Activated naive CD4-positive, alpha-beta T cell treated with anti-CD3 and anti-CD28 coated beads, Interleukin-2, amount 10 ng/mL, durations not matched to agents 7 days and 5 days (primary cell): ENCODE measurements around the gene NOL9.
"Not testable (repeated sequence)": the region's sequence is repeated elsewhere in the genome, so short reads cannot be mapped to it uniquely, and the experiment has no call there.

Experiments
- CTCF ChIA-PET: fragments of 350-600 bp; sonication (Branson Sonifier 250); formaldehyde crosslinking; loops from one replicate; lab custom pipeline; 2021; ENCODE audit warnings: antibody characterized with exemption; lab: Charles Lee
- DNase-seq: peaks from one replicate; pipeline ENCODE4 v3.0.0-alpha.2; 2020
- H3K27ac Mint-ChIP-seq: one replicate; pipeline ENCODE4 v1.8.0; 2021; ENCODE audit warnings: mild to moderate bottlenecking, moderate library complexity, mixed read lengths
- H3K27me3 Mint-ChIP-seq: one replicate; pipeline ENCODE4 v1.8.0; 2021; ENCODE audit warnings: mild to moderate bottlenecking, mixed read lengths
- H3K36me3 Mint-ChIP-seq: one replicate; pipeline ENCODE4 v1.8.0; 2021; ENCODE audit warnings: mixed read lengths
- H3K4me1 Mint-ChIP-seq: one replicate; pipeline ENCODE4 v1.8.0; 2021; ENCODE audit warnings: mixed read lengths
- H3K4me3 Mint-ChIP-seq: one replicate; pipeline ENCODE4 v1.8.0; 2021; ENCODE audit warnings: mild to moderate bottlenecking, moderate library complexity, mixed read lengths
- H3K9me3 Mint-ChIP-seq: one replicate; pipeline ENCODE4 v1.8.0; 2021; ENCODE audit warnings: mixed read lengths

Gene NOL9

GRCh38 chr1:6495041-6495441 is 59.3 kb downstream of the NOL9 start:
- H3K27me3 Mint-ChIP-seq: peaks cover 44% of the 10 kb centered on the region
- H3K4me1 Mint-ChIP-seq: peaks cover 44% of the 10 kb centered on the region
- no peaks in the 10 kb centered on the region for H3K36me3 Mint-ChIP-seq
- CTCF ChIA-PET: interaction anchor here (1.4 to 1.7 kb wide), 2 partner anchors 72 to 152 kb away, joined by 4 read pairs; no protein-coding TSS in a partner anchor
- H3K27ac Mint-ChIP-seq: no peak overlapping the region
- H3K4me3 Mint-ChIP-seq: no peak overlapping the region
- H3K9me3 Mint-ChIP-seq: no peaks in the 10 kb centered on the region
- DNase-seq: no peak

DNA sequence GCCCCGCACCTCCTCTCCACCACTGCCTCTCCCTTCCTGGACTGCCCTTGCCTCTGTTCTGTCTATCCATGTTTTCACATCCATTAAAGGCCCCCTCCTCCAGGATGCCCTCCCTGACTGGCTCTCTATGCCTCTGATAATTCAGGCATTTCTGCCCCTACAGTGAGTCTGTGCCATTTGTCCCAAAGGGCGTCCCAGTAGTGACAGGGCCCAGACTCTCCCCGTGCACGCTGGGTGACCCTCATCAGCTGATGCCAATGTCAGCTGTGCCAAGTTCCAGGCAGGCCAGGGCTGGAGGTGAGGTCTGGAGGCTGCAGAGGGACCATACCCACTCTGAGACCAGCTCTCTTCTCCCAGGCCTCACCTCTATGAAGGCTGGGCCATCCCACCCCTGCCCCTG is 59.7 kb downstream of the NOL9 start:
- peaks cover 44% of the 10 kb centered on the region for H3K4me1 Mint-ChIP-seq
- H3K4me3 Mint-ChIP-seq: no peak overlapping the region
- no peaks in the 10 kb centered on the region for H3K36me3 Mint-ChIP-seq
- CTCF ChIA-PET: interaction anchor here (1.4 to 1.7 kb wide), 2 partner anchors 71 to 152 kb away, joined by 4 read pairs; no protein-coding TSS in a partner anchor
- no peaks in the 10 kb centered on the region for H3K9me3 Mint-ChIP-seq
- no peak overlapping the region for H3K27ac Mint-ChIP-seq
- DNase-seq: no peak
- H3K27me3 Mint-ChIP-seq: peaks cover 41% of the 10 kb centered on the region

GRCh38 chr1:6493834-6494223 is 60.5 kb downstream of the NOL9 start:
- not testable (repeated sequence) for DNase-seq
- CTCF ChIA-PET: interaction anchor here (0.7 kb wide), 1 partner anchor 66 kb away, joined by 3 read pairs; no protein-coding TSS in a partner anchor

DNA sequence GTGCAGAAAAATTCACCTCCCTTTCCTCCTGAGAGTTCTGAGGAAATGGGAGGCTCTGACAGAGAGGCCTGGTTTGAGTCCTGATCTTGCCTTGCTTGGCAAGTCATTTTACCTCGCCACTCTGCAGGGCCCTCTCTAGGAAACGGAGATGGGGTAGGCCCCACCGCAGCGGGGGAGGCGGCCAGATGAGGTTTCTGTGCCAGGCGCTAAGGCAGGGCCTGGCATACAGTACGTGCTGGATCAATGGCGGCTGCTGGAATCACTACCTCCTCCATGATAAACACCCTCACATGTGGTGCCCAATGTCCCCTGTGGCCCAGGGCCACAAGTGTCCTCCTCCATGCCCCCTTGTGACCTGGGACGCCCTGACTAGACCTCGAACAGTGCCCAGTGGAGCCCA is 62.3 kb downstream of the NOL9 start:
- CTCF ChIA-PET: interaction anchor here (0.9 to 1.9 kb wide), 4 partner anchors 63 to 154 kb away, joined by 3 to 6 read pairs (median 3); partner anchors contain the start of genes NOL9 and TAS1R1
- H3K4me1 Mint-ChIP-seq: peaks cover 36% of the 10 kb centered on the region
- no peak for DNase-seq
- H3K36me3 Mint-ChIP-seq: no peaks in the 10 kb centered on the region
- peaks cover 33% of the 10 kb centered on the region for H3K27me3 Mint-ChIP-seq
- no peaks in the 10 kb centered on the region for H3K9me3 Mint-ChIP-seq
- no peak overlapping the region for H3K27ac Mint-ChIP-seq
- H3K4me3 Mint-ChIP-seq: peak overlapping the region; percentile 74

More at GRCh38 chr1:6493834-6494223, 60.5 kb downstream of the NOL9 start:
- H3K4me3 Mint-ChIP-seq, H3K27ac Mint-ChIP-seq, H3K36me3 Mint-ChIP-seq, H3K9me3 Mint-ChIP-seq: not testable (repeated sequence)
- Mint-ChIP-seq H3K27me3 (peaks cover 33% of the 10 kb centered on the region), H3K4me1 (peaks cover 44% of the 10 kb centered on the region)

DNA sequence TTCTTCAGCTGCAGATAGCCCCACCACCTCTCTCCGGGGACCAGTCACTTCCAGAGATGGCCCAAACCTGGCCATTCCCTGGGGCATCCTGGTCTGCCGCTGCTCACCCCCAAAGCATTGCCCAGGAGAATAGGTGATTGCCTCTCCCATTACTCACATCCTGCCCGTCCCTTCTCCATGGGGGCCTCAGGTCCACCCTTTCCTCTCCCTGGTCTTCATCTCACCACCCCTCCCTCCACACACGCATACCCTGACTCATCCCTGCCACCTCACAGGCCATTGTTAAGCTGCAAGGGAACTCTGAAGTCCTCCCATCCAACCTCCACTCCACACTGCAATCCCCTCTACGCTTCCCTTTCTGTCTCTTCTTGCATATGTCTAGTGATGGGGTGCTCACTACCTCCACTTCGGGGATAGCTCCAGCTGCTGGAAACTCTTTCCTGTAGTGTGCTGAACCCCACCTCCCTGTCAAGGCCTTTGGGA is 62.8 kb downstream of the NOL9 start, which contains the start of gene PLEKHG5:
TSS of gene PLEKHG5 (minus strand) at position 188 of the 483 bp plus-strand sequence. CDS start 14,096 bp downstream, outside the sequence.
- Mint-ChIP-seq H3K27ac (peak within 1 kb of the TSS; percentile 82), H3K36me3 (no peaks in the 10 kb centered on the region), H3K4me1 (peaks cover 37% of the 10 kb centered on the region), H3K9me3 (no peaks in the 10 kb centered on the region), H3K27me3 (peaks cover 32% of the 10 kb centered on the region), H3K4me3 (peak within 1 kb of the TSS; percentile 74)
- DNase-seq: no peak
- CTCF ChIA-PET: interaction anchor here (0.7 to 2.2 kb wide), 9 partner anchors 20 to 140 kb away, joined by 3 to 9 read pairs (median 5); partner anchors contain the start of genes KLHL21, NOL9 and TAS1R1

GRCh38 chr1:6491081-6491449 is 63.2 kb downstream of the NOL9 start:
- peak overlapping the region; percentile 74 for H3K4me3 Mint-ChIP-seq
- H3K36me3 Mint-ChIP-seq: no peaks in the 10 kb centered on the region
- peak overlapping the region; percentile 82 for H3K27ac Mint-ChIP-seq
- peaks cover 39% of the 10 kb centered on the region for H3K4me1 Mint-ChIP-seq
- DNase-seq: no peak
- peaks cover 32% of the 10 kb centered on the region for H3K27me3 Mint-ChIP-seq
- CTCF ChIA-PET: interaction anchor here (0.7 to 4.0 kb wide), 14 partner anchors 18 to 141 kb away, joined by 3 to 18 read pairs (median 5); partner anchors contain the start of genes KLHL21, NOL9 and TAS1R1
- no peaks in the 10 kb centered on the region for H3K9me3 Mint-ChIP-seq

GRCh38 chr1:6490181-6491080 is 63.9 kb downstream of the NOL9 start:
- Mint-ChIP-seq H3K27me3 (peaks cover 32% of the 10 kb centered on the region), H3K27ac (peak overlapping the region; percentile 82), H3K4me1 (peaks cover 35% of the 10 kb centered on the region), H3K36me3 (no peaks in the 10 kb centered on the region), H3K9me3 (no peaks in the 10 kb centered on the region), H3K4me3 (peak overlapping the region; percentile 74)
- peak; percentile 78 for DNase-seq
- CTCF ChIA-PET: interaction anchor here (0.7 to 4.0 kb wide), 24 partner anchors 9 to 142 kb away, joined by 3 to 18 read pairs (median 4); partner anchors contain the start of genes KLHL21, NOL9, TAS1R1 and TNFRSF25

GRCh38 chr1:6489799-6490180 is 64.5 kb downstream of the NOL9 start:
- peaks cover 32% of the 10 kb centered on the region for H3K27me3 Mint-ChIP-seq
- peak overlapping the region; percentile 82 for H3K27ac Mint-ChIP-seq
- no peaks in the 10 kb centered on the region for H3K36me3 Mint-ChIP-seq
- H3K4me3 Mint-ChIP-seq: peak overlapping the region; percentile 74
- CTCF ChIA-PET: interaction anchor here (0.7 to 4.0 kb wide), 17 partner anchors 9 to 243 kb away, joined by 3 to 18 read pairs (median 5); partner anchors contain the start of genes KLHL21 and TNFRSF25
- H3K4me1 Mint-ChIP-seq: peaks cover 35% of the 10 kb centered on the region
- H3K9me3 Mint-ChIP-seq: no peaks in the 10 kb centered on the region
- DNase-seq: peak; percentile 85

- Mint-ChIP-seq H3K27me3 (peaks cover 36% of the 10 kb centered on the region), H3K36me3 (no peaks in the 10 kb centered on the region), H3K27ac (no peak overlapping the region), H3K4me1 (peaks cover 33% of the 10 kb centered on the region), H3K4me3 (peak overlapping the region; percentile 74), H3K9me3 (no peaks in the 10 kb centered on the region)
- DNase-seq: no peak
- CTCF ChIA-PET: interaction anchor here (0.7 to 4.4 kb wide), 16 partner anchors 9 to 242 kb away, joined by 3 to 43 read pairs (median 6); partner anchors contain the start of genes KLHL21 and TNFRSF25
These were observed 64.9 kb downstream of the NOL9 start for GRCh38 chr1:6489383-6489765.

DNA sequence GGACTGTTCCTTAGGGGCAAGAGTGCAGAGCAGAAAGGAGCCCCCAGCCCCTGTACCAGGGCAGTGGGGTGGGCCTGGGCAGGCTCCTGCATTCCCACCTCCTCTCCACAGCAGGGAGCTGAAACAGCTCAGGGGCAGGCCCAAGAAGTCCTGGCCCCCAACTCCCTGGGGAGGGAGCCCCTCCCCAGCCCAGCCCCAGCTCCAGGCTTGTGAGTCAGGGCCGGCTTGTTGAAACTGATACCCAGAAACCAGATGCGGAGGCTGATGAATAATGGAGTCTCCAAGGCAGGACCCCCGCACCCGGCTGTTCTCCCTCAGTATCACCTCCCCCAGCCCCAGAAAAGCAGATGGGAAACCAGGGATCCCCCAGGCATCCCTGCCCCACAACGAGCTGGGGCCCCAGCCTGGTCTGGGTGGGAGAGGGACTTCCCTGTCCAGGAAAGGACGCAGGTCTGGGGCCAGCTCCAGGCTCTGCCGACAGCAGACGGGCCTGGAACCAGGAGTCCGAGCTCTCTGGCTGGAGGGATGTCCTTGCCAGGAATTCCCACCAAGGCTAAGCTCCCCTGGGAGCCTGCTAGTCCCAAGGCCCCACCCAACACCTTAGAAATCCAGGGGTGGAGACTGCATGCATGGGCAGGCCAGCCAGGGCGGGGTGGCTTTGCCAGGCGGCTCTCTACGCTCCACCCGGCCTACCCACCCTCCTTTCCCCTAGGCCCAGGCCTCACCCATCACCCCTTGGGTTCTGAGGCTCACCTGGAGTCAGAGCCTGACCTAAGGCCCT is 65.5 kb downstream of the NOL9 start:
- Mint-ChIP-seq H3K4me3 (no peak overlapping the region), H3K36me3 (no peaks in the 10 kb centered on the region)
- CTCF ChIA-PET: interaction anchor here (0.7 to 4.4 kb wide), 16 partner anchors 9 to 242 kb away, joined by 3 to 43 read pairs (median 5); partner anchors contain the start of genes NOL9, TAS1R1 and TNFRSF25

GRCh38 chr1:6487804-6488484 is 66.4 kb downstream of the NOL9 start:
- H3K9me3 Mint-ChIP-seq: no peaks in the 10 kb centered on the region
- peaks cover 27% of the 10 kb centered on the region for H3K4me1 Mint-ChIP-seq
- H3K27me3 Mint-ChIP-seq: peaks cover 50% of the 10 kb centered on the region
- no peaks in the 10 kb centered on the region for H3K36me3 Mint-ChIP-seq
- H3K4me3 Mint-ChIP-seq: no peak overlapping the region
- CTCF ChIA-PET: interaction anchor here (0.9 to 4.4 kb wide), 8 partner anchors 17 to 241 kb away, joined by 3 to 43 read pairs (median 6); partner anchors contain the start of genes NOL9, TAS1R1 and TNFRSF25
- no peak for DNase-seq
- no peak overlapping the region for H3K27ac Mint-ChIP-seq

More for the DNA sequence above, 65.5 kb downstream of the NOL9 start:
- Mint-ChIP-seq H3K9me3 (no peaks in the 10 kb centered on the region), H3K4me1 (peaks cover 32% of the 10 kb centered on the region), H3K27me3 (peaks cover 42% of the 10 kb centered on the region), H3K27ac (no peak overlapping the region)
- no peak for DNase-seq

DNA sequence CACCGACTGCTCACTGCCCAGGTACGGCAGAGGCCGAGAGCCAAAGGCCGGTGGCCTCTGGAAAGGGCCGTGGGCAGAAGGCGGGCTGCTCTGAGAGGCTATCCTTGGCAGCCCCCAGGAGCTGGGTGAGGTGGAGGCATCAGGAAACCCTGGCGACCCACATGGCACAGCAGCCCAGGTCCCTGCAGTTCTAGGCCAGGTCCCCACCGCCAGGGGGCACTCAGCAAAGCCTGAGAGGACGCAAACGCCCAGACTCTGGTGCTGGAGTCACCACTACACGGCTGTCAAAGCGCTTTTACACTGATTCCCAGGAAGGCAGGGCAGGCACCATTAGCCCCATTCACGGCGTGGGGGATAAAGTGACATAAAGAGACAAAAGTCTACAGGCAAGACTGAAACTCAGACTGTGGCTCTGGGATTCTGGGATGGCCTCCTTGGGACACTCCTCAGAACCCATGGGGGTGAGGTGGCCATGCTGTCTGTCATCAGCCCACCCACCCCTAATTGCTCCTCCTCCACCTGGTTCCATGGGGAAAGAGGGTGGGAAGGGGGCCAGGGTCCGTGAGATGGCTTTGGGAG is 67.8 kb downstream of the NOL9 start:
- Mint-ChIP-seq H3K4me3 (no peak overlapping the region), H3K27ac (peak overlapping the region; percentile 11), H3K36me3 (no peaks in the 10 kb centered on the region), H3K27me3 (peaks cover 64% of the 10 kb centered on the region), H3K9me3 (no peaks in the 10 kb centered on the region), H3K4me1 (peaks cover 14% of the 10 kb centered on the region)
- DNase-seq: peak; percentile 93
- CTCF ChIA-PET: interaction anchor here (0.8 to 4.4 kb wide), 5 partner anchors 21 to 164 kb away, joined by 3 to 43 read pairs (median 3); partner anchors contain the start of genes NOL9, TAS1R1 and TNFRSF25
